K562 (cell line): ENCODE measurements around the gene SETDB1. TPM values are rescaled to one million over a fixed set of nuclear protein-coding genes. Genes with fewer than 3 reads are reported as not detected.

Experiments used
- C11orf30 ChIP-seq: fragments of 450-650 bp; IDR thresholded peaks from 2 replicates; pipeline ENCODE4 v1.6.1; 2016; ENCODE audit warnings: low read depth, mild to moderate bottlenecking
- EGR1 ChIP-seq: fragments of 450-650 bp; conservative IDR thresholded peaks from 2 replicates; pipeline ENCODE4 v1.6.1; 2017; ENCODE audit warnings: mild to moderate bottlenecking
- EHMT2 ChIP-seq: fragments of 450-650 bp; IDR thresholded peaks from 2 replicates; pipeline ENCODE4 v1.6.1; 2018; ENCODE audit warnings: antibody characterized with exemption
- HLTF ChIP-seq: fragments of 450-650 bp; IDR thresholded peaks from 2 replicates; pipeline ENCODE4 v1.6.1; 2016
- ILF3 ChIP-seq: fragments of 450-650 bp; IDR thresholded peaks from 2 replicates; pipeline ENCODE4 v1.6.1; 2018; ENCODE audit warnings: antibody characterized with exemption, mild to moderate bottlenecking, moderate library complexity, borderline replicate concordance
- L3MBTL2 ChIP-seq: fragments of 450-650 bp; IDR thresholded peaks from 2 replicates; pipeline ENCODE4 v1.6.1; 2016; ENCODE audit warnings: mild to moderate bottlenecking, moderate library complexity
- NCOA2 ChIP-seq, 2 experiments: fragments of 450-650 bp; IDR thresholded peaks; 2 replicates each; pipeline ENCODE4 v1.6.1; 2018; ENCODE audit warnings: mild to moderate bottlenecking in 2 of 2, moderate library complexity in 1 of 2; ENCODE audit not compliant: partially characterized antibody in 2 of 2
- PHF8 ChIP-seq: fragments of 200-600 bp; sonication (generic); IDR thresholded peaks from 2 replicates; pipeline ENCODE4 v1.6.1; 2012; ENCODE audit warnings: mixed run types, mild to moderate bottlenecking, inconsistent platforms, low read length, moderate library complexity, borderline replicate concordance
- SRF ChIP-seq, 2 experiments: fragments of 250-450, 450-650 bp in 1 of 2; sonication (Bioruptor Pico) in 1 of 2; sonication (generic) in 1 of 2; formaldehyde crosslinking; IDR thresholded peaks; 2 replicates each; pipeline versions ENCODE4 v1.5.0 to v1.5.1; 2020 to 2022; ENCODE audit warnings: mild to moderate bottlenecking in 1 of 2, missing genetic modification reagents in 1 of 2
- VEZF1 ChIP-seq: fragments of 200-800 bp; sonication (Bioruptor generic); IDR thresholded peaks from 2 replicates; pipeline ENCODE4 v1.6.1; 2017; ENCODE audit warnings: missing genetic modification characterization, missing compliant biosample characterization
- ZNF134 ChIP-seq: fragments of 250-450 bp; sonication (Bioruptor Pico); conservative IDR thresholded peaks from 2 replicates; pipeline ENCODE4 v1.4.0; 2020
- ZNF274 ChIP-seq: IDR thresholded peaks from 2 replicates; pipeline ENCODE4 v1.6.1; 2011; ENCODE audit warnings: low read depth, mild to moderate bottlenecking, low read length, moderate library complexity, borderline replicate concordance
- ZNF347 ChIP-seq: fragments of 450-650 bp; formaldehyde crosslinking; IDR thresholded peaks from 2 replicates; pipeline ENCODE4 v1.4.0; 2020; ENCODE audit warnings: low read depth, mild to moderate bottlenecking, moderate library complexity
- ZNF584 ChIP-seq: fragments of 200-800 bp; sonication (Bioruptor generic); IDR thresholded peaks from 2 replicates; pipeline ENCODE4 v1.6.1; 2016; ENCODE audit warnings: low read depth, mild to moderate bottlenecking, missing genetic modification characterization, missing compliant biosample characterization
- ZNF695 ChIP-seq: fragments of 450-650 bp; formaldehyde crosslinking; IDR thresholded peaks from 2 replicates; pipeline ENCODE4 v1.4.0; 2020; ENCODE audit warnings: mild to moderate bottlenecking, moderate library complexity
- polyA plus RNA-seq, 8 experiments: library from polyadenylated mRNA; depleted of rRNA in 4 of 8; stranded (reverse) in 5 of 8; unstranded in 3 of 8; fragments of >200 nt; fragmentation: Nextera tagmentation in 2 of 8; fragmentation: Illumina TruSeq in 1 of 8; extraction: Ambion mirVana in 2 of 8; extraction: Trizol in 1 of 8; gene quantifications; 2 replicates each; pipeline versions ENCODE4 v1.2.1 to v1.2.3, GENCODE V29; 2011 to 2014; ENCODE audit warnings: inconsistent platforms in 1 of 8, missing spikeins in 1 of 8
- total RNA-seq, 7 experiments: library from RNA; depleted of rRNA in 6 of 7; stranded (reverse); fragments of >200 nt in 6 of 7; fragmentation: Illumina TruSeq in 2 of 7; extraction: Trizol in 2 of 7; gene quantifications; 2 replicates each; pipeline versions ENCODE4 v1.2.1 to v1.2.3, GENCODE V29; 2011 to 2021; ENCODE audit warnings: low replicate concordance in 1 of 7
- TF ChIP-seq, protein P1 (sequence below), 2 experiments: fragments of 450-650 bp; conservative IDR thresholded peaks; 2 replicates each; pipeline ENCODE4 v1.6.1; 2017; ENCODE audit warnings: mild to moderate bottlenecking in 2 of 2, moderate library complexity in 2 of 2
- TF ChIP-seq, protein P2 (sequence below): fragments of 450-650 bp; formaldehyde crosslinking; IDR thresholded peaks from 2 replicates; pipeline ENCODE4 v1.4.0; 2020; ENCODE audit warnings: mild to moderate bottlenecking, moderate library complexity
- TF ChIP-seq, protein P3 (sequence below): fragments of 450-650 bp; formaldehyde crosslinking; conservative IDR thresholded peaks from 2 replicates; pipeline ENCODE4 v1.4.0; 2022; ENCODE audit warnings: mild to moderate bottlenecking, missing genetic modification characterization

SETDB1 gene
- total and polyA plus RNA-seq, 9 of the 15 experiments (the other 6 are each of a cell fraction or from before 2014, with no cell fraction given) = 21.5 to 64.4 (median 42.0) TPM

DNA sequence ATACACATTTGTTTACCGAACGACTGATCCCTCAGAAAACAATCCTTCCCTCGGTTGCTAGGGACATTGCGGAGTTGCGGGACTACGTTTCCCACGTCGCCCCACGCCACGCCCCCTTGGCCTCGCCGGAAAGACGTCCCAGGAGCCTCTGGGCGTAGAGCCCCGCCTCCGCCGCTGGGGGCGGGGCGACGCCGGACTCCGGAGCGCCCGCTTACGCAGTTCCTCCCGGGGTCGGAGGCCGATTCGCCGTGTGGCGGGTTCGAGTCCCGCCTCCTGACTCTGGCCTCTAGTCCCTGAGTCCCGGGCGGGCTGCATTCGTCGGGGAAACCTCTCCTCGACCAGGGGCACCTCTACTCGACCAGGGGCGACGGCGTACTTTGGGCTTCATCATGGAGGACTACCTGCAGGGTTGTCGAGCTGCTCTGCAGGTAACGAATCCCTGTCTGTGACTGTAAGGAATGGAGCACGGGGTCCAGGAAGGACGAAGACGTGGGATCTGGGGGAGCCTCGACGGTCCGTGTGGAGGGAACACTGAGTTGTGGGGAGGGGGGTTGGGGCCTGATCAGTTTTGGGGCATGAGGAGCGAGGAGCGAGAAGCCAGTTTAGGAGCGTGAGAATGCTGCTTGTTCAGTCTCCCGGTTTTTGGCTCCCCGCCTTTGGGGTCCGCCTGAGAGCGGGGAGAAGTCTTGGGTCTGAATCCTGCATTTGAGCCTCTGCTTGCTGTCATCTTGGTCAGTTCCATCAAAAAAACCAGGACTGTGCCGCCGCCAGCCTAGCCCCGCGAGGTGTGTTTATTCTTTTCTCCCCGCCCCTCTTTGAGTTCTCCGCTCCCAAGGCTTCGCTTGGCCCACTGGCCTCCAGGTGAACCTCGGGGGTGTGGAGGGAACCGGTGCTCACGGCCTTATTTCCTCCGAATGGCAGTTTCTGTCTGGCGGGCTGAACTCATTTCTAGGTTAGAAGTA, 82.4 kb downstream of the SETDB1 start, which contains the start of gene PRUNE1 (continued):
- no peak for TF ChIP-seq ZNF347 (CRISPR knock-in tag)
- TF ChIP-seq, protein P1, sequence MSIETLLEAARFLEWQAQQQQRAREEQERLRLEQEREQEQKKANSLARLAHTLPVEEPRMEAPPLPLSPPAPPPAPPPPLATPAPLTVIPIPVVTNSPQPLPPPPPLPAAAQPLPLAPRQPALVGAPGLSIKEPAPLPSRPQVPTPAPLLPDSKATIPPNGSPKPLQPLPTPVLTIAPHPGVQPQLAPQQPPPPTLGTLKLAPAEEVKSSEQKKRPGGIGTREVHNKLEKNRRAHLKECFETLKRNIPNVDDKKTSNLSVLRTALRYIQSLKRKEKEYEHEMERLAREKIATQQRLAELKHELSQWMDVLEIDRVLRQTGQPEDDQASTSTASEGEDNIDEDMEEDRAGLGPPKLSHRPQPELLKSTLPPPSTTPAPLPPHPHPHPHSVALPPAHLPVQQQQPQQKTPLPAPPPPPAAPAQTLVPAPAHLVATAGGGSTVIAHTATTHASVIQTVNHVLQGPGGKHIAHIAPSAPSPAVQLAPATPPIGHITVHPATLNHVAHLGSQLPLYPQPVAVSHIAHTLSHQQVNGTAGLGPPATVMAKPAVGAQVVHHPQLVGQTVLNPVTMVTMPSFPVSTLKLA (conservative IDR thresholded peaks at IDR 0.05) = peak; percentile 2 to 40; a peak in 2 of 4 replicates
- TF ChIP-seq, protein P2, sequence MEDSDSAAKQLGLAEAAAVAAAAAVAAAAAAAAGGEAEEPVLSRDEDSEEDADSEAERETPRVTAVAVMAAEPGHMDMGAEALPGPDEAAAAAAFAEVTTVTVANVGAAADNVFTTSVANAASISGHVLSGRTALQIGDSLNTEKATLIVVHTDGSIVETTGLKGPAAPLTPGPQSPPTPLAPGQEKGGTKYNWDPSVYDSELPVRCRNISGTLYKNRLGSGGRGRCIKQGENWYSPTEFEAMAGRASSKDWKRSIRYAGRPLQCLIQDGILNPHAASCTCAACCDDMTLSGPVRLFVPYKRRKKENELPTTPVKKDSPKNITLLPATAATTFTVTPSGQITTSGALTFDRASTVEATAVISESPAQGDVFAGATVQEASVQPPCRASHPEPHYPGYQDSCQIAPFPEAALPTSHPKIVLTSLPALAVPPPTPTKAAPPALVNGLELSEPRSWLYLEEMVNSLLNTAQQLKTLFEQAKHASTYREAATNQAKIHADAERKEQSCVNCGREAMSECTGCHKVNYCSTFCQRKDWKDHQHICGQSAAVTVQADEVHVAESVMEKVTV (CRISPR knock-in tag) = no peak
- TF ChIP-seq NCOA2 (IDR thresholded peaks at IDR 0.05; ENCODE audit: partially characterized antibody in 2 of 2) = no peak
- no peak for TF ChIP-seq ZNF695 (CRISPR knock-in tag)
- TF ChIP-seq PHF8 = peak; percentile 57; the same call in 1 of the 2 replicates
- no peak for TF ChIP-seq ZNF584 (CRISPR knock-in tag)
- TF ChIP-seq ILF3 = no peak
- peak; percentile 67 for TF ChIP-seq L3MBTL2
- peak; percentile 67 for TF ChIP-seq EGR1
- TF ChIP-seq EHMT2 = peak; percentile 60
- no peak for TF ChIP-seq C11orf30
- TF ChIP-seq SRF (CRISPR knock-in tag; IDR thresholded peaks at IDR 0.05) = peak in 1 of 2 experiments; percentile 21; a peak in 1 of 4 replicates
- no peak for TF ChIP-seq ZNF134 (CRISPR knock-in tag)
- TF ChIP-seq, protein P3, sequence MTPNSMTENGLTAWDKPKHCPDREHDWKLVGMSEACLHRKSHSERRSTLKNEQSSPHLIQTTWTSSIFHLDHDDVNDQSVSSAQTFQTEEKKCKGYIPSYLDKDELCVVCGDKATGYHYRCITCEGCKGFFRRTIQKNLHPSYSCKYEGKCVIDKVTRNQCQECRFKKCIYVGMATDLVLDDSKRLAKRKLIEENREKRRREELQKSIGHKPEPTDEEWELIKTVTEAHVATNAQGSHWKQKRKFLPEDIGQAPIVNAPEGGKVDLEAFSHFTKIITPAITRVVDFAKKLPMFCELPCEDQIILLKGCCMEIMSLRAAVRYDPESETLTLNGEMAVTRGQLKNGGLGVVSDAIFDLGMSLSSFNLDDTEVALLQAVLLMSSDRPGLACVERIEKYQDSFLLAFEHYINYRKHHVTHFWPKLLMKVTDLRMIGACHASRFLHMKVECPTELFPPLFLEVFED = 0 out of 2 replicates have a peak, but pooled peaks have one; percentile 10
- peak; percentile 92 for TF ChIP-seq HLTF
- no peak for TF ChIP-seq ZNF274
- peak; percentile 69 for TF ChIP-seq VEZF1 (CRISPR knock-in tag)
